SK-N-SH treated with all-trans-retinoic acid at 6 μM for 48 hours (cell line): ENCODE measurements around the gene VAV3.

Experiments
- ARNTL ChIP-seq: fragments of 450-650 bp; formaldehyde crosslinking; IDR thresholded peaks from 2 replicates; pipeline ENCODE4 v1.5.0; 2020; ENCODE audit warnings: low read depth, mild to moderate bottlenecking, moderate library complexity, borderline replicate concordance
- BACH2 ChIP-seq: fragments of 250-450 bp; sonication (Bioruptor Pico); IDR thresholded peaks from 2 replicates; pipeline ENCODE4 v1.9.0; 2021; ENCODE audit warnings: mild to moderate bottlenecking, borderline replicate concordance
- CSDC2 ChIP-seq: fragments of 250-450 bp; sonication (Bioruptor Pico); IDR thresholded peaks from 2 replicates; pipeline ENCODE4 v1.5.0; 2020; ENCODE audit warnings: mild to moderate bottlenecking, moderate library complexity
- ISL1 ChIP-seq: fragments of 250-450 bp; sonication (Bioruptor Pico); IDR thresholded peaks from 2 replicates; pipeline ENCODE4 v2.1.2; 2022; ENCODE audit warnings: mild to moderate bottlenecking, moderate library complexity
- OSR1 ChIP-seq: fragments of 250-450 bp; sonication (Bioruptor Pico); IDR thresholded peaks from 2 replicates; pipeline ENCODE4 v1.8.0; 2022; ENCODE audit warnings: moderate library complexity, mild to moderate bottlenecking, inconsistent platforms
- RARB ChIP-seq: fragments of 250-450 bp; sonication (Bioruptor Pico); IDR thresholded peaks from 2 replicates; pipeline ENCODE4 v1.8.0; 2021; ENCODE audit warnings: mild to moderate bottlenecking, moderate library complexity
- SNAI2 ChIP-seq: fragments of 250-450 bp; sonication (Bioruptor Pico); IDR thresholded peaks from 2 replicates; pipeline ENCODE4 v1.5.0; 2020; ENCODE audit warnings: mild to moderate bottlenecking, moderate library complexity
- ZFP30 ChIP-seq: fragments of 450-650 bp; formaldehyde crosslinking; IDR thresholded peaks from 2 replicates; pipeline ENCODE4 v1.5.0; 2022; ENCODE audit warnings: mild to moderate bottlenecking, moderate library complexity
- ZNF565 ChIP-seq: fragments of 450-650 bp; formaldehyde crosslinking; conservative IDR thresholded peaks from 2 replicates; pipeline ENCODE4 v1.5.0; 2020; ENCODE audit warnings: low read depth, mild to moderate bottlenecking, moderate library complexity
- ZNF8 ChIP-seq: fragments of 450-650 bp; formaldehyde crosslinking; IDR thresholded peaks from 2 replicates; pipeline ENCODE4 v1.5.0; 2020; ENCODE audit warnings: mild to moderate bottlenecking, moderate library complexity
- TF ChIP-seq, protein P1 (sequence below): fragments of 250-450 bp; sonication (Bioruptor Pico); IDR thresholded peaks from 2 replicates; pipeline ENCODE4 v1.5.0; 2020; ENCODE audit warnings: mild to moderate bottlenecking, moderate library complexity
- TF ChIP-seq, protein P2 (sequence below): fragments of 250-450 bp; sonication (Bioruptor Pico); IDR thresholded peaks from 2 replicates; pipeline ENCODE4 v1.8.0; 2020; ENCODE audit warnings: mild to moderate bottlenecking, moderate library complexity, borderline replicate concordance
- TF ChIP-seq, protein P3 (sequence below): fragments of 250-450 bp; sonication (Bioruptor Pico); IDR thresholded peaks from 2 replicates; pipeline ENCODE4 v1.5.1; 2020; ENCODE audit warnings: low read depth, mild to moderate bottlenecking, moderate library complexity
- TF ChIP-seq, protein P4 (sequence below): fragments of 250-450 bp; sonication (Bioruptor Pico); IDR thresholded peaks from 2 replicates; pipeline ENCODE4 v1.5.1; 2021; ENCODE audit warnings: mild to moderate bottlenecking, moderate library complexity

DNA sequence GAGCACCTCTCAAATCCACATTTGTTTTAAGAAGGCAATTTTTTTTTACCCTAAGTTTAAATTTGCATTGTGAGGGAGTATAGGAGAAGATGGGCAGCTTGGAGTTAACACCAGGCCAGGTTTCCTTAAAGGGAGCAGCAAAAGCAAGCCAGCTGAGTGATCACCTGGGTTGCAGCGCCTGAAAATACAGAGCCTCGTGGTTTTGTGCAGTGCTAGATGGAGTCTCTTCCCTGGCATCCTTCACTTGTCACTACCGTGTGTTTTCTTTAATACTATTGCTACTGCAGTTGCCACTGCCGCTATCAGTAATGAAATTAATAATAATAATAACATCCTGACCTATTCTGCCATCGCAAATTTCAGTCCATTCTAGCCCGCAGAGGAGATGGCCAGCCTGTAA lies 35.2 kb upstream of the VAV3 start:
- TF ChIP-seq, protein P1, sequence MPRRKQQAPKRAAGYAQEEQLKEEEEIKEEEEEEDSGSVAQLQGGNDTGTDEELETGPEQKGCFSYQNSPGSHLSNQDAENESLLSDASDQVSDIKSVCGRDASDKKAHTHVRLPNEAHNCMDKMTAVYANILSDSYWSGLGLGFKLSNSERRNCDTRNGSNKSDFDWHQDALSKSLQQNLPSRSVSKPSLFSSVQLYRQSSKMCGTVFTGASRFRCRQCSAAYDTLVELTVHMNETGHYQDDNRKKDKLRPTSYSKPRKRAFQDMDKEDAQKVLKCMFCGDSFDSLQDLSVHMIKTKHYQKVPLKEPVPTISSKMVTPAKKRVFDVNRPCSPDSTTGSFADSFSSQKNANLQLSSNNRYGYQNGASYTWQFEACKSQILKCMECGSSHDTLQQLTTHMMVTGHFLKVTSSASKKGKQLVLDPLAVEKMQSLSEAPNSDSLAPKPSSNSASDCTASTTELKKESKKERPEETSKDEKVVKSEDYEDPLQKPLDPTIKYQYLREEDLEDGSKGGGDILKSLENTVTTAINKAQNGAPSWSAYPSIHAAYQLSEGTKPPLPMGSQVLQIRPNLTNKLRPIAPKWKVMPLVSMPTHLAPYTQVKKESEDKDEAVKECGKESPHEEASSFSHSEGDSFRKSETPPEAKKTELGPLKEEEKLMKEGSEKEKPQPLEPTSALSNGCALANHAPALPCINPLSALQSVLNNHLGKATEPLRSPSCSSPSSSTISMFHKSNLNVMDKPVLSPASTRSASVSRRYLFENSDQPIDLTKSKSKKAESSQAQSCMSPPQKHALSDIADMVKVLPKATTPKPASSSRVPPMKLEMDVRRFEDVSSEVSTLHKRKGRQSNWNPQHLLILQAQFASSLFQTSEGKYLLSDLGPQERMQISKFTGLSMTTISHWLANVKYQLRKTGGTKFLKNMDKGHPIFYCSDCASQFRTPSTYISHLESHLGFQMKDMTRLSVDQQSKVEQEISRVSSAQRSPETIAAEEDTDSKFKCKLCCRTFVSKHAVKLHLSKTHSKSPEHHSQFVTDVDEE (CRISPR knock-in tag) = no peak
- TF ChIP-seq ZNF565 (CRISPR knock-in tag) (no peak), ZNF8 (CRISPR knock-in tag) (no peak), BACH2 (CRISPR knock-in tag) (no peak), ARNTL (CRISPR knock-in tag) (no peak), SNAI2 (no peak), OSR1 (CRISPR knock-in tag) (no peak), ZFP30 (CRISPR knock-in tag) (no peak), CSDC2 (CRISPR knock-in tag) (no peak), RARB (no peak), ISL1 (no peak)
- TF ChIP-seq, protein P2, sequence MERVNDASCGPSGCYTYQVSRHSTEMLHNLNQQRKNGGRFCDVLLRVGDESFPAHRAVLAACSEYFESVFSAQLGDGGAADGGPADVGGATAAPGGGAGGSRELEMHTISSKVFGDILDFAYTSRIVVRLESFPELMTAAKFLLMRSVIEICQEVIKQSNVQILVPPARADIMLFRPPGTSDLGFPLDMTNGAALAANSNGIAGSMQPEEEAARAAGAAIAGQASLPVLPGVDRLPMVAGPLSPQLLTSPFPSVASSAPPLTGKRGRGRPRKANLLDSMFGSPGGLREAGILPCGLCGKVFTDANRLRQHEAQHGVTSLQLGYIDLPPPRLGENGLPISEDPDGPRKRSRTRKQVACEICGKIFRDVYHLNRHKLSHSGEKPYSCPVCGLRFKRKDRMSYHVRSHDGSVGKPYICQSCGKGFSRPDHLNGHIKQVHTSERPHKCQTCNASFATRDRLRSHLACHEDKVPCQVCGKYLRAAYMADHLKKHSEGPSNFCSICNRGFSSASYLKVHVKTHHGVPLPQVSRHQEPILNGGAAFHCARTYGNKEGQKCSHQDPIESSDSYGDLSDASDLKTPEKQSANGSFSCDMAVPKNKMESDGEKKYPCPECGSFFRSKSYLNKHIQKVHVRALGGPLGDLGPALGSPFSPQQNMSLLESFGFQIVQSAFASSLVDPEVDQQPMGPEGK (CRISPR knock-in tag) = no peak
- TF ChIP-seq, protein P3, sequence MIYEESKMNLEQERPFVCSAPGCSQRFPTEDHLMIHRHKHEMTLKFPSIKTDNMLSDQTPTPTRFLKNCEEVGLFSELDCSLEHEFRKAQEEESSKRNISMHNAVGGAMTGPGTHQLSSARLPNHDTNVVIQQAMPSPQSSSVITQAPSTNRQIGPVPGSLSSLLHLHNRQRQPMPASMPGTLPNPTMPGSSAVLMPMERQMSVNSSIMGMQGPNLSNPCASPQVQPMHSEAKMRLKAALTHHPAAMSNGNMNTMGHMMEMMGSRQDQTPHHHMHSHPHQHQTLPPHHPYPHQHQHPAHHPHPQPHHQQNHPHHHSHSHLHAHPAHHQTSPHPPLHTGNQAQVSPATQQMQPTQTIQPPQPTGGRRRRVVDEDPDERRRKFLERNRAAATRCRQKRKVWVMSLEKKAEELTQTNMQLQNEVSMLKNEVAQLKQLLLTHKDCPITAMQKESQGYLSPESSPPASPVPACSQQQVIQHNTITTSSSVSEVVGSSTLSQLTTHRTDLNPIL (CRISPR knock-in tag) = no peak
- TF ChIP-seq, protein P4, sequence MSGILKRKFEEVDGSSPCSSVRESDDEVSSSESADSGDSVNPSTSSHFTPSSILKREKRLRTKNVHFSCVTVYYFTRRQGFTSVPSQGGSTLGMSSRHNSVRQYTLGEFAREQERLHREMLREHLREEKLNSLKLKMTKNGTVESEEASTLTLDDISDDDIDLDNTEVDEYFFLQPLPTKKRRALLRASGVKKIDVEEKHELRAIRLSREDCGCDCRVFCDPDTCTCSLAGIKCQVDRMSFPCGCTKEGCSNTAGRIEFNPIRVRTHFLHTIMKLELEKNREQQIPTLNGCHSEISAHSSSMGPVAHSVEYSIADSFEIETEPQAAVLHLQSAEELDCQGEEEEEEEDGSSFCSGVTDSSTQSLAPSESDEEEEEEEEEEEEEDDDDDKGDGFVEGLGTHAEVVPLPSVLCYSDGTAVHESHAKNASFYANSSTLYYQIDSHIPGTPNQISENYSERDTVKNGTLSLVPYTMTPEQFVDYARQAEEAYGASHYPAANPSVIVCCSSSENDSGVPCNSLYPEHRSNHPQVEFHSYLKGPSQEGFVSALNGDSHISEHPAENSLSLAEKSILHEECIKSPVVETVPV (CRISPR knock-in tag) = no peak
